Keratinocyte (primary cell): ENCODE data around the gene USP49.

Experiments
- EZH2 ChIP-seq: IDR thresholded peaks from one replicate; pipeline ENCODE4 v1.6.1; 2012; ENCODE audit warnings: inconsistent platforms, mild to moderate bottlenecking, low read length, moderate library complexity
- TF ChIP-seq, protein P1 (sequence below), 3 experiments: IDR thresholded peaks in 1 of 3; conservative IDR thresholded peaks in 1 of 3; optimal IDR thresholded peaks in 1 of 3; 2 replicates in 2 of 3; 3 replicates in 1 of 3; pipeline versions ENCODE3 to v1.5.1; 2011; ENCODE audit warnings: low read length in 3 of 3, mild to moderate bottlenecking in 3 of 3, moderate library complexity in 2 of 3, control low read depth in 1 of 3, inconsistent platforms in 1 of 3; ENCODE audit not compliant: insufficient read depth in 2 of 3; ENCODE audit errors: extremely low read depth in 1 of 3

DNA sequence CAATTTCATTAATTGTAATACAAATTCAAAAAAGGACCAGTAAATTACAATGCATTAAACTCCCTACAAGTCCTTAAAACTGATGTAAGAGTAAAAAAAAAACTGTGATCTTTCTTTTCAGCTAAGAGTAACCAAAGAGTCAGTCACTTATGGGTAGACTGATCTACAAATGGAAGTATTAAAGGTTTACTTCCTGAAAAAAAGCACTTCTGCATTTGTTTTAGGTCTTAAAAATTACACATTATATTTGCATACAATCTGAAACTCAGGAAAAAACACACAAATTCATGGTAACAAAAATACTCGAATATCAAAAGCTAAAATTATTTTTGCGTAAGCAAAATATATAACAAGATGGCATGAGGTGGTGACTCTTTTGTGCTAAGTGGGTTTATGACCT lies 23.5 kb downstream of the USP49 start:
- TF ChIP-seq, protein P1, sequence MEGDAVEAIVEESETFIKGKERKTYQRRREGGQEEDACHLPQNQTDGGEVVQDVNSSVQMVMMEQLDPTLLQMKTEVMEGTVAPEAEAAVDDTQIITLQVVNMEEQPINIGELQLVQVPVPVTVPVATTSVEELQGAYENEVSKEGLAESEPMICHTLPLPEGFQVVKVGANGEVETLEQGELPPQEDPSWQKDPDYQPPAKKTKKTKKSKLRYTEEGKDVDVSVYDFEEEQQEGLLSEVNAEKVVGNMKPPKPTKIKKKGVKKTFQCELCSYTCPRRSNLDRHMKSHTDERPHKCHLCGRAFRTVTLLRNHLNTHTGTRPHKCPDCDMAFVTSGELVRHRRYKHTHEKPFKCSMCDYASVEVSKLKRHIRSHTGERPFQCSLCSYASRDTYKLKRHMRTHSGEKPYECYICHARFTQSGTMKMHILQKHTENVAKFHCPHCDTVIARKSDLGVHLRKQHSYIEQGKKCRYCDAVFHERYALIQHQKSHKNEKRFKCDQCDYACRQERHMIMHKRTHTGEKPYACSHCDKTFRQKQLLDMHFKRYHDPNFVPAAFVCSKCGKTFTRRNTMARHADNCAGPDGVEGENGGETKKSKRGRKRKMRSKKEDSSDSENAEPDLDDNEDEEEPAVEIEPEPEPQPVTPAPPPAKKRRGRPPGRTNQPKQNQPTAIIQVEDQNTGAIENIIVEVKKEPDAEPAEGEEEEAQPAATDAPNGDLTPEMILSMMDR (optimal IDR thresholded peaks at IDR 0.05 in 1 of 3, IDR thresholded peaks at IDR 0.05 in 1 of 3, conservative IDR thresholded peaks at IDR 0.05 in 1 of 3; ENCODE audit: extremely low read depth in 1 of 3, insufficient read depth in 2 of 3, low read length in 3 of 3): no peak
- no peak for TF ChIP-seq EZH2
